Effector memory CD8-positive, alpha-beta T cell (primary cell): ENCODE data around the gene SUV39H2.
A peak's percentile ranks its signal among the peaks of the same experiment; 100 is the strongest.
"Not testable (repeated sequence)": the region's sequence is repeated elsewhere in the genome, so short reads cannot be mapped to it uniquely, and the experiment has no call there.

Experiments used
- ATAC-seq: fragments of 150-1000 bp; cut with Tn5 transposase; replicated peaks from 2 replicates; pipeline ENCODE4 v1.10.0; 2021; ENCODE audit warnings: mild to moderate bottlenecking, moderate library complexity
- DNase-seq, 3 experiments: peaks; one replicate each; pipeline ENCODE4 v3.0.0; 2021
- H3K27ac Mint-ChIP-seq, 2 donors: one replicate each; pipeline ENCODE4 v1.8.0; 2022; ENCODE audit warnings: mild to moderate bottlenecking in 2 of 2, mixed read lengths in 2 of 2, moderate library complexity in 2 of 2
- H3K27me3 Mint-ChIP-seq, 2 donors: one replicate each; pipeline ENCODE4 v1.8.0; 2022; ENCODE audit warnings: mixed read lengths in 2 of 2
- H3K36me3 Mint-ChIP-seq: one replicate; pipeline ENCODE4 v1.8.0; 2022; ENCODE audit warnings: mild to moderate bottlenecking, moderate library complexity, mixed read lengths; ENCODE audit not compliant: insufficient read depth
- H3K4me1 Mint-ChIP-seq, 2 donors: one replicate each; pipeline ENCODE4 v1.8.0; 2022; ENCODE audit warnings: low read depth in 2 of 2, mixed read lengths in 2 of 2
- H3K4me3 Mint-ChIP-seq, 2 donors: one replicate each; pipeline ENCODE4 v1.8.0; 2022; ENCODE audit warnings: mild to moderate bottlenecking in 2 of 2, mixed read lengths in 2 of 2, moderate library complexity in 2 of 2
- H3K9me3 Mint-ChIP-seq, 2 donors: one replicate each; pipeline ENCODE4 v1.8.0; 2022; ENCODE audit warnings: mixed read lengths in 2 of 2

SUV39H2 gene

GRCh38 chr10:14858338-14858960 lies 20.2 kb upstream of the SUV39H2 start:
- DNase-seq, result no peak
- no peak for ATAC-seq
- no peaks in the 10 kb centered on the region for H3K9me3 Mint-ChIP-seq
- no peak overlapping the region for H3K4me3 Mint-ChIP-seq
- H3K27ac Mint-ChIP-seq, result peak overlapping the region; percentile 35 to 59
- H3K4me1 Mint-ChIP-seq, result peaks cover 4 to 11% of the 10 kb centered on the region in 2 donors
- H3K36me3 Mint-ChIP-seq, result peaks cover 32% of the 10 kb centered on the region
- no peaks in the 10 kb centered on the region for H3K27me3 Mint-ChIP-seq

DNA sequence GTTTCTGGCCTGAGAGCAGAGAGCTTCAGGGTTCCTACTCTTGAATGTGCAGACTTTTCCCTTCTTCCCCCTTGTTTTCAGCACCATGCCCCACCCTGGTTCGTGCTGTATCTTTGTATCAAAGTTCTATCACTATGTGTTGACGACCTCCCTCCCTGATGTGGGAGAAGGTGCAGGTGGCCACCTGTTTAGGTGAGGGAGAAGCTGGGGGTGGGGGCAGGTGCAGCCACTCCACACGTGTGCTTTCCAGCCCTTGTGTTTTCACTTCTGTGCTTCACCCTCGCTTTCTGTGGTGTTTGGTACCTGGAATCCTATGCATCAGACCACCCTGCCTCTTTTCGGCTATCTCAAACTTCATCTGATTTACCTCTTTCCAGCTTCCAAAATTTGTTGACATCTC lies 19.6 kb upstream of the SUV39H2 start:
- peak overlapping the region; percentile 35 to 76 for H3K27ac Mint-ChIP-seq
- peaks cover 4 to 11% of the 10 kb centered on the region in 2 donors for H3K4me1 Mint-ChIP-seq

GRCh38 chr10:14859775-14860174 lies 18.9 kb upstream of the SUV39H2 start:
- ATAC-seq (no peak), DNase-seq (no peak)
- peaks cover 26% of the 10 kb centered on the region for H3K36me3 Mint-ChIP-seq
- H3K4me1 Mint-ChIP-seq, result peaks cover 4 to 11% of the 10 kb centered on the region in 2 donors
- H3K27ac Mint-ChIP-seq, result peak overlapping the region; percentile 76 to 86
- H3K27me3 Mint-ChIP-seq, result no peaks in the 10 kb centered on the region
- no peak overlapping the region for H3K4me3 Mint-ChIP-seq
- no peaks in the 10 kb centered on the region for H3K9me3 Mint-ChIP-seq

More for the DNA sequence above, 19.6 kb upstream of the SUV39H2 start:
- DNase-seq (no peak), ATAC-seq (no peak)
- no peaks in the 10 kb centered on the region for H3K9me3 Mint-ChIP-seq
- H3K27me3 Mint-ChIP-seq, result no peaks in the 10 kb centered on the region
- H3K4me3 Mint-ChIP-seq, result no peak overlapping the region
- H3K36me3 Mint-ChIP-seq, result peaks cover 32% of the 10 kb centered on the region

DNA sequence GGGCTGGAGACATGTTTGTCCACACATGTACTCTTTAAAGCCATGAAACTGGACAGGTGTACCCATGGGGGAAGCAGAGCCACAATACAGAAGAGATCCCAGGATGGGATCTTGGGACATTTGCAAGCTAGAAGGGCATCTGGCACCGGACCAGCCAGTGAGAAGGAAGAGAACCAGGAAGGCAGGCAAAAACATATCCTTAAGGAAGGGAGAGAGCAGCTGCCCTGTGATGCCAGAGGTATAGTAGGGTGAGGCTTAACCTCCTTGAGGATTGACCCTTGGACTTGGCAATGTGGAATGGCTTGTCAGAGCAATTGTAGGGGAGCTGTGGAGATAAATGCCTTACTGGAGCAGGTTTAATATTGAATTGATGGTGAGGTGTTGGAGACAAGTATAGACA lies 17.9 kb upstream of the SUV39H2 start:
- ATAC-seq, result no peak

DNA sequence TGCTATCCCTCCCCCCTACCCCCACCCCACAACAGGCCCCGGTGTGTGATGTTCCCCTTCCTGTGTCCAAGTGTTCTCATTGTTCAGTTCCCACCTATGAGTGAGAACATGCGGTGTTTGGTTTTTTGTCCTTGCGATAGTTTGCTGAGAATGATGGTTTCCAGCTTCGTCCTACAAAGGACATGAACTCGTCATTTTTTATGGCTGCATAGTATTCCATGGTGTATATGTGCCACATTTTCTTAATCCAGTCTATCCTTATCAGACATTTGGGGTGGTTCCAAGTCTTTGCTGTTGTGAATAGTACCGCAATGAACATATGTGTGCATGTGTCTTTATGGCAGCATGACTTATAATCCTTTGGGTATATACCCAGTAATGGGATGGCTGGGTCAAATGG lies 14.2 kb upstream of the SUV39H2 start:
- not testable (repeated sequence) for H3K27me3 Mint-ChIP-seq, H3K27ac Mint-ChIP-seq, H3K4me3 Mint-ChIP-seq, H3K9me3 Mint-ChIP-seq, DNase-seq, H3K4me1 Mint-ChIP-seq, ATAC-seq
- peaks cover 25% of the 10 kb centered on the region for H3K36me3 Mint-ChIP-seq

More for the DNA sequence above, 17.9 kb upstream of the SUV39H2 start:
- DNase-seq, result no peak
- no peaks in the 10 kb centered on the region for H3K9me3 Mint-ChIP-seq
- H3K27me3 Mint-ChIP-seq, result no peaks in the 10 kb centered on the region
- peaks cover 4 to 11% of the 10 kb centered on the region in 2 donors for H3K4me1 Mint-ChIP-seq
- peak overlapping the region; percentile 80 to 86 for H3K27ac Mint-ChIP-seq
- H3K4me3 Mint-ChIP-seq, result no peak overlapping the region
- peaks cover 19% of the 10 kb centered on the region for H3K36me3 Mint-ChIP-seq

GRCh38 chr10:14864871-14865270 lies 13.8 kb upstream of the SUV39H2 start:
- not testable (repeated sequence) for H3K4me1 Mint-ChIP-seq, H3K9me3 Mint-ChIP-seq, H3K4me3 Mint-ChIP-seq, H3K27me3 Mint-ChIP-seq, DNase-seq, ATAC-seq, H3K27ac Mint-ChIP-seq
- H3K36me3 Mint-ChIP-seq, result peaks cover 30% of the 10 kb centered on the region

DNA sequence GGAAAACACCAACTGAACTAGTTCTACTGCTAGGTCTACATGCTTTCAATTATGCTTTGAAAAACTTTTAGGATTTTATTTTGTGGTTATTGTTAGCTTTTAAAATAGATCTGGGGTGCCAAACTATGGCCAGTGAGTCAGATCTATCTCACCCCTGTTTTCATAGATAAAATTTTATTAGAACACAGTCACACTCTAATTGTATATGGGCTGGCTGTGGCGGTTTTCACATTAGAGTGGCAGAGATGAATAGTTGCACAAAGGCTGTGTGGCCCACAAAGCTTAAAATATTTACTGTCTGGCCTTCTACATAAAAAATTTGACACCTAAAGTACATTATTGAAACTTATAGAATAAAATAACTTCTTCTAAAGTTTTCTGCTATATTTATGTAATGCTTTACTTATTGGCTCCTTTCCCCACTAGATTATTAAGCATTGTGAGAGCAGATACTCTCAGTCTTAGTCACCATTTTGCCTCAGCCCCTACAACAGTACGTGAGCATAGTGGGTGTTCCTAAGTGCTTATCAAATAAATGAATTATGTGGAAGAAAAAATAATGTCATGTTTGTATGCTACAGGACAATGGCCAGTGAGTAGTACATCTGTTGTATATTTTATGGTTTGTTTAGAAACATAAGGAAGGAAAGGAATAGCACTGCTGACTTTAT lies 5.4 kb upstream of the SUV39H2 start:
- Mint-ChIP-seq H3K4me3 (no peak overlapping the region), H3K36me3 (peaks cover 46% of the 10 kb centered on the region), H3K9me3 (no peaks in the 10 kb centered on the region), H3K27ac (no peak overlapping the region), H3K4me1 (peaks cover 11 to 16% of the 10 kb centered on the region in 2 donors), H3K27me3 (no peaks in the 10 kb centered on the region)
- no peak for DNase-seq
- ATAC-seq, result no peak

- Mint-ChIP-seq H3K4me3 (no peak overlapping the region), H3K27ac (peak overlapping the region in 1 of 2 donors; percentile 32), H3K27me3 (no peaks in the 10 kb centered on the region), H3K9me3 (no peaks in the 10 kb centered on the region), H3K36me3 (peaks cover 28% of the 10 kb centered on the region), H3K4me1 (peaks cover 15 to 26% of the 10 kb centered on the region in 2 donors)
- no peak for ATAC-seq
- DNase-seq, result no peak
These were observed 2.7 kb upstream of the SUV39H2 start for GRCh38 chr10:14875941-14876340.

GRCh38 chr10:14876764-14877163 lies 1.9 kb upstream of the SUV39H2 start:
- peak overlapping the region; percentile 92 to 95 for H3K4me3 Mint-ChIP-seq
- ATAC-seq (no peak), DNase-seq (no peak)
- peaks cover 21% of the 10 kb centered on the region for H3K36me3 Mint-ChIP-seq
- H3K9me3 Mint-ChIP-seq, result no peaks in the 10 kb centered on the region
- peak overlapping the region in 1 of 2 donors; percentile 32 for H3K27ac Mint-ChIP-seq
- peaks cover 15 to 26% of the 10 kb centered on the region in 2 donors for H3K4me1 Mint-ChIP-seq
- H3K27me3 Mint-ChIP-seq, result no peaks in the 10 kb centered on the region

- peak; percentile 29 to 40 (median 38) for DNase-seq
These were observed 660 bp downstream of the SUV39H2 start for GRCh38 chr10:14879124-14879927.

GRCh38 chr10:14879928-14880193 lies 1.2 kb downstream of the SUV39H2 start:
- H3K9me3 Mint-ChIP-seq, result no peaks in the 10 kb centered on the region
- DNase-seq (no peak), ATAC-seq (no peak)
- H3K36me3 Mint-ChIP-seq, result peaks cover 19% of the 10 kb centered on the region
- peak overlapping the region; percentile 92 to 95 for H3K4me3 Mint-ChIP-seq
- no peaks in the 10 kb centered on the region for H3K27me3 Mint-ChIP-seq
- H3K27ac Mint-ChIP-seq, result peak overlapping the region; percentile 14 to 92
- peaks cover 17 to 30% of the 10 kb centered on the region in 2 donors for H3K4me1 Mint-ChIP-seq

More at GRCh38 chr10:14879124-14879927, 660 bp downstream of the SUV39H2 start:
- ATAC-seq, result peak; percentile 40
- no peaks in the 10 kb centered on the region for H3K9me3 Mint-ChIP-seq
- H3K4me3 Mint-ChIP-seq, result peak overlapping the region; percentile 92 to 95
- peaks cover 17 to 30% of the 10 kb centered on the region in 2 donors for H3K4me1 Mint-ChIP-seq
- peak overlapping the region; percentile 80 to 92 for H3K27ac Mint-ChIP-seq
- H3K36me3 Mint-ChIP-seq, result peaks cover 19% of the 10 kb centered on the region
- no peaks in the 10 kb centered on the region for H3K27me3 Mint-ChIP-seq

- Mint-ChIP-seq H3K27me3 (no peaks in the 10 kb centered on the region), H3K4me3 (peak overlapping the region; percentile 92 to 95), H3K4me1 (peaks cover 17 to 30% of the 10 kb centered on the region in 2 donors), H3K27ac (peak overlapping the region in 1 of 2 donors; percentile 14), H3K36me3 (peaks cover 19% of the 10 kb centered on the region), H3K9me3 (no peaks in the 10 kb centered on the region)
- DNase-seq (no peak), ATAC-seq (no peak)
These were observed 1.6 kb downstream of the SUV39H2 start for GRCh38 chr10:14880229-14880628.

- no peaks in the 10 kb centered on the region for H3K9me3 Mint-ChIP-seq
- no peak for ATAC-seq
- peaks cover 5% of the 10 kb centered on the region for H3K36me3 Mint-ChIP-seq
- no peak overlapping the region for H3K27ac Mint-ChIP-seq
- peaks cover 6 to 13% of the 10 kb centered on the region in 2 donors for H3K4me1 Mint-ChIP-seq
- no peak for DNase-seq
- no peaks in the 10 kb centered on the region for H3K27me3 Mint-ChIP-seq
- H3K4me3 Mint-ChIP-seq, result no peak overlapping the region
These were observed 5.4 kb downstream of the SUV39H2 start for GRCh38 chr10:14884082-14884481.
